Neural progenitor cell (in vitro differentiated cells): ENCODE results near the gene CELSR1. TPM values are rescaled to one million over a fixed set of nuclear protein-coding genes. Genes with fewer than 3 reads are reported as not detected.

Experiments used
- DNase-seq: peaks from one replicate; pipeline ENCODE4 v3.0.0-alpha.2; 2016; ENCODE audit warnings: low spot score
- H2AFZ ChIP-seq: fragments of 200-600 bp; sonication (generic); replicated peaks from 2 replicates; pipeline ENCODE4 v1.6.1; 2016; ENCODE audit warnings: antibody characterized with exemption
- H3F3A ChIP-seq: fragments of 200-600 bp; sonication (generic); 2 replicates; pipeline ENCODE4 v1.6.1; 2016; ENCODE audit warnings: antibody characterized with exemption, low read depth
- H3K27ac ChIP-seq: fragments of 200-600 bp; sonication (generic); 2 replicates; pipeline ENCODE4 v1.5.1; 2016; ENCODE audit warnings: mild to moderate bottlenecking
- H3K27me3 ChIP-seq: fragments of 200-600 bp; sonication (generic); 2 replicates; pipeline ENCODE4 v1.6.1; 2016; ENCODE audit warnings: mild to moderate bottlenecking, moderate library complexity
- H3K36me3 ChIP-seq: fragments of 200-600 bp; sonication (generic); 2 replicates; pipeline ENCODE4 v1.5.1; 2016
- H3K4me1 ChIP-seq: fragments of 200-600 bp; sonication (generic); 2 replicates; pipeline ENCODE4 v1.6.1; 2016; ENCODE audit warnings: mixed run types
- H3K4me2 ChIP-seq: fragments of 200-600 bp; sonication (generic); 2 replicates; pipeline ENCODE4 v1.6.1; 2016
- H3K4me3 ChIP-seq: fragments of 200-600 bp; sonication (generic); 2 replicates; pipeline ENCODE4 v1.5.1; 2016
- H3K79me2 ChIP-seq: fragments of 200-600 bp; sonication (generic); 2 replicates; pipeline ENCODE4 v1.6.1; 2016; ENCODE audit warnings: low read depth
- H3K9ac ChIP-seq: fragments of 200-600 bp; sonication (generic); 2 replicates; pipeline ENCODE4 v1.6.1; 2016
- H3K9me3 ChIP-seq: fragments of 200-600 bp; sonication (generic); 2 replicates; pipeline ENCODE4 v1.5.1; 2016; ENCODE audit warnings: low read depth
- H4K20me1 ChIP-seq: fragments of 200-600 bp; sonication (generic); 2 replicates; pipeline ENCODE4 v1.6.1; 2016; ENCODE audit warnings: low read depth
- H3K27ac Mint-ChIP-seq: 3 replicates; pipeline ENCODE4 v1.8.0; 2021; ENCODE audit warnings: mixed read lengths
- H3K27me3 Mint-ChIP-seq: 2 replicates; pipeline ENCODE4 v1.8.0; 2022; ENCODE audit warnings: low read depth, mild to moderate bottlenecking, inconsistent platforms, moderate library complexity, mixed read lengths; ENCODE audit not compliant: insufficient read depth
- H3K36me3 Mint-ChIP-seq: 3 replicates; pipeline ENCODE4 v1.8.0; 2021; ENCODE audit warnings: mixed read lengths
- H3K4me1 Mint-ChIP-seq: 3 replicates; pipeline ENCODE4 v1.8.0; 2021; ENCODE audit warnings: mixed read lengths
- H3K4me3 Mint-ChIP-seq: 3 replicates; pipeline ENCODE4 v1.8.0; 2021; ENCODE audit warnings: mild to moderate bottlenecking, moderate library complexity, mixed read lengths
- H3K9me3 Mint-ChIP-seq: 3 replicates; pipeline ENCODE4 v1.8.0; 2020; ENCODE audit warnings: mixed read lengths
- CTCF ChIP-seq: fragments of 200-600 bp; sonication (generic); IDR thresholded peaks from 2 replicates; pipeline ENCODE4 v1.5.1; 2017; ENCODE audit warnings: antibody characterized with exemption, mild to moderate bottlenecking
- EZH2 ChIP-seq: fragments of 200-600 bp; sonication (generic); IDR thresholded peaks from 2 replicates; pipeline ENCODE4 v1.6.1; 2017; ENCODE audit warnings: antibody characterized with exemption, mild to moderate bottlenecking, moderate library complexity
- EZH2phosphoT487 ChIP-seq: fragments of 200-600 bp; sonication (generic); IDR thresholded peaks from 2 replicates; pipeline ENCODE4 v1.6.1; 2017; ENCODE audit warnings: antibody characterized with exemption
- total RNA-seq: library from RNA; depleted of rRNA; stranded (reverse); fragments of >200 nt; gene quantifications from 2 replicates; pipeline ENCODE4 v1.2.3, GENCODE V29; 2015; ENCODE audit warnings: low replicate concordance

CELSR1 gene
- total RNA-seq, 1 donor from 2014 or later: 12.3 TPM

GRCh38 chr22:46451741-46452140 lies 85.7 kb downstream of the CELSR1 start:
- H3K4me1 Mint-ChIP-seq: peaks cover 48% of the 10 kb centered on the region
- H3K27ac Mint-ChIP-seq: peak overlapping the region; percentile 0

GRCh38 chr22:46450931-46451561 lies 86.4 kb downstream of the CELSR1 start:
- Mint-ChIP-seq H3K4me3 (no peak overlapping the region), H3K27ac (no peak overlapping the region), H3K4me1 (peaks cover 53% of the 10 kb centered on the region), H3K9me3 (no peaks in the 10 kb centered on the region), H3K36me3 (peaks cover 3% of the 10 kb centered on the region), H3K27me3 (no peaks in the 10 kb centered on the region)
- H2AFZ ChIP-seq: no peak overlapping the region
- no peak for DNase-seq
- TF ChIP-seq EZH2phosphoT487: no peak
- TF ChIP-seq CTCF: no peak
- no peak overlapping the region for H3K4me2 ChIP-seq
- H3K4me1 ChIP-seq: peaks cover 27% of the 10 kb centered on the region
- H3K27ac ChIP-seq: no peak overlapping the region
- no peaks in the 10 kb centered on the region for H3K36me3 ChIP-seq
- no peaks in the 10 kb centered on the region for H3K79me2 ChIP-seq
- H4K20me1 ChIP-seq: peaks cover 41% of the 10 kb centered on the region
- no peaks in the 10 kb centered on the region for H3K27me3 ChIP-seq
- H3K4me3 ChIP-seq: no peak overlapping the region
- no peak overlapping the region for H3K9ac ChIP-seq
- H3K9me3 ChIP-seq: no peaks in the 10 kb centered on the region
- H3F3A ChIP-seq: no peaks in the 10 kb centered on the region

More at GRCh38 chr22:46451741-46452140, 85.7 kb downstream of the CELSR1 start:
- peaks cover 4% of the 10 kb centered on the region for H3K36me3 Mint-ChIP-seq
- Histone ChIP-seq H3K27me3 (no peaks in the 10 kb centered on the region), H3K9ac (no peak overlapping the region), H3K4me2 (no peak overlapping the region), H3K36me3 (no peaks in the 10 kb centered on the region), H2AFZ (no peak overlapping the region), H4K20me1 (peaks cover 35% of the 10 kb centered on the region), H3K4me1 (peaks cover 20% of the 10 kb centered on the region), H3K79me2 (no peaks in the 10 kb centered on the region), H3F3A (no peaks in the 10 kb centered on the region), H3K4me3 (no peak overlapping the region), H3K9me3 (no peaks in the 10 kb centered on the region), H3K27ac (no peak overlapping the region)
- no peak for DNase-seq
- no peaks in the 10 kb centered on the region for H3K27me3 Mint-ChIP-seq
- TF ChIP-seq EZH2: no peak
- no peak for TF ChIP-seq CTCF
- TF ChIP-seq EZH2phosphoT487: no peak
- H3K4me3 Mint-ChIP-seq: no peak overlapping the region
- H3K9me3 Mint-ChIP-seq: no peaks in the 10 kb centered on the region

- no peaks in the 10 kb centered on the region for H3K79me2 ChIP-seq
- H3K27ac ChIP-seq: no peak overlapping the region
- no peak for TF ChIP-seq EZH2
- no peak for TF ChIP-seq CTCF
- no peak for TF ChIP-seq EZH2phosphoT487
- no peak overlapping the region for H3K9ac ChIP-seq
- H3K4me3 ChIP-seq: no peak overlapping the region
- H3K9me3 ChIP-seq: no peaks in the 10 kb centered on the region
- Mint-ChIP-seq H3K27ac (peak overlapping the region; percentile 72), H3K27me3 (no peaks in the 10 kb centered on the region), H3K9me3 (no peaks in the 10 kb centered on the region), H3K4me1 (peaks cover 48% of the 10 kb centered on the region), H3K36me3 (no peaks in the 10 kb centered on the region), H3K4me3 (no peak overlapping the region)
- H4K20me1 ChIP-seq: peaks cover 38% of the 10 kb centered on the region
- no peak for DNase-seq
- no peaks in the 10 kb centered on the region for H3K36me3 ChIP-seq
- no peaks in the 10 kb centered on the region for H3K27me3 ChIP-seq
- no peak overlapping the region for H2AFZ ChIP-seq
- H3K4me1 ChIP-seq: peaks cover 30% of the 10 kb centered on the region
- H3F3A ChIP-seq: no peaks in the 10 kb centered on the region
- H3K4me2 ChIP-seq: no peak overlapping the region
Measured at GRCh38 chr22:46449974-46450745, 87.3 kb downstream of the CELSR1 start.
